ENCODE data around the gene TTC39B. TPM values are rescaled to one million over a fixed set of nuclear protein-coding genes. Genes with fewer than 3 reads are reported as not detected.

TTC39B gene
- total and polyA plus RNA-seq, 2 of the 8 experiments (the other 6 are each of a cell fraction or from before 2014, with no cell fraction given) = 1.6 to 10.9 TPM

- no peak for TF ChIP-seq RXRA (IDR thresholded peaks at IDR 0.05; ENCODE audit: insufficient read depth, low read depth, low read length)
- TF ChIP-seq RFX5 (IDR thresholded peaks at IDR 0.05; ENCODE audit: borderline replicate concordance, low read depth, low read length) = no peak
- TF ChIP-seq EP300 (IDR thresholded peaks at IDR 0.05; ENCODE audit: borderline replicate concordance in 1 of 2, low read depth in 2 of 2, low read length in 2 of 2) = no peak
- TF ChIP-seq KDM5A (IDR thresholded peaks at IDR 0.05; ENCODE audit: low read length) = no peak
Observed at GRCh38 chr9:15310107-15310850, 3.3 kb upstream of the TTC39B start (continued).

Data from H1 (cell line).